HG03469 (cell line): Measurements from ENCODE around the gene WFDC10A.
"Not testable (repeated sequence)": the region's sequence is repeated elsewhere in the genome, so short reads cannot be mapped to it uniquely, and the experiment has no call there.

ENCODE experiments used
- ATAC-seq: cut with Tn5 transposase; IDR thresholded peaks from one replicate; pipeline ENCODE4 v1.9.1; 2021; ENCODE audit warnings: mild to moderate bottlenecking, moderate library complexity, moderate number of reproducible peaks; ENCODE audit not compliant: unreplicated experiment

WFDC10A gene

GRCh38 chr20:45647441-45648050, 18.0 kb downstream of the WFDC10A start:
- no peak for ATAC-seq

GRCh38 chr20:45649312-45649863, 19.8 kb downstream of the WFDC10A start:
- no peak for ATAC-seq

GRCh38 chr20:45651726-45652125, 22.2 kb downstream of the WFDC10A start:
- ATAC-seq = not testable (repeated sequence)

GRCh38 chr20:45657038-45657437, 27.5 kb downstream of the WFDC10A start:
- ATAC-seq = not testable (repeated sequence)

GRCh38 chr20:45670139-45670538, 40.6 kb downstream of the WFDC10A start, which contains the start of gene WFDC11:
Gene WFDC11 (minus strand): TSS chr20:45670239. CDS start chr20:45650600, 19,639 bp downstream.
- no peak for ATAC-seq

GRCh38 chr20:45672765-45673164, 43.2 kb downstream of the WFDC10A start:
- ATAC-seq = no peak

- ATAC-seq = no peak
Measured at GRCh38 chr20:45679650-45680049, 50.1 kb downstream of the WFDC10A start.
